Measurements from ENCODE around the gene TTC1. TPM values are rescaled to one million over a fixed set of nuclear protein-coding genes. Genes with fewer than 3 reads are reported as not detected.

The TTC1 gene
- total and polyA plus RNA-seq, 9 of the 15 experiments (the other 6 are each of a cell fraction or from before 2014, with no cell fraction given): 51.9 to 173 (median 87.7) TPM

GRCh38 chr5:160082614-160083500, 73.9 kb downstream of the TTC1 start (continued):
- peak; percentile 68 for TF ChIP-seq ATF3 (IDR thresholded peaks at IDR 0.05)
- no peak for TF ChIP-seq ATF3 (CRISPR knock-in tag; conservative IDR thresholded peaks at IDR 0.05)
- TF ChIP-seq GTF2A2 (tag; IDR thresholded peaks at IDR 0.05): no peak
- TF ChIP-seq NCOR1 (IDR thresholded peaks at IDR 0.05): no peak
- no peak for TF ChIP-seq RFX7 (CRISPR knock-in tag; IDR thresholded peaks at IDR 0.05)
- no peak for TF ChIP-seq FOXP4 (CRISPR knock-in tag; IDR thresholded peaks at IDR 0.05; ENCODE audit: borderline replicate concordance)
- TF ChIP-seq IFI16 (CRISPR knock-in tag; IDR thresholded peaks at IDR 0.05): no peak
- no peak for TF ChIP-seq ZNF561 (CRISPR knock-in tag; conservative IDR thresholded peaks at IDR 0.05)
- no peak for TF ChIP-seq KAT7 (CRISPR knock-in tag; IDR thresholded peaks at IDR 0.05; ENCODE audit: borderline replicate concordance)
- TF ChIP-seq MCM2 (IDR thresholded peaks at IDR 0.05; ENCODE audit: low read depth): no peak
- no peak for TF ChIP-seq PTRF (tag; IDR thresholded peaks at IDR 0.05)
- TF ChIP-seq POU5F1 (IDR thresholded peaks at IDR 0.05; ENCODE audit: borderline replicate concordance, low read depth, low read length, partially characterized antibody): no peak

All from K562 (cell line).